ENCODE results near the gene PDE4D. TPM values are rescaled to one million over a fixed set of nuclear protein-coding genes. Genes with fewer than 3 reads are reported as not detected.

PDE4D gene
- total and polyA plus RNA-seq, 10 of the 15 experiments (the other 5 are each of a cell fraction or from before 2014, with no cell fraction given) = 0.87 to 4.1 (median 2.2) TPM

- no peak for FAIRE-seq
- Histone ChIP-seq H3K27ac (ENCODE audit: control insufficient read depth, insufficient read depth) (no peak overlapping the region), H3K9ac (ENCODE audit: control insufficient read depth, insufficient read depth, low read length) (no peak overlapping the region), H3K36me3 (ENCODE audit: control insufficient read depth in 2 of 2, insufficient read depth in 2 of 2, low read length in 1 of 2) (no peaks in the 10 kb centered on the region), H3K4me1 (ENCODE audit: control insufficient read depth, insufficient read depth, low read length) (no peaks in the 10 kb centered on the region), H2AFZ (ENCODE audit: control insufficient read depth, low read depth, low read length) (no peak overlapping the region), H3K79me2 (ENCODE audit: control insufficient read depth, insufficient read depth, low read length) (no peaks in the 10 kb centered on the region), H3K9me3 (replicated peaks; ENCODE audit: control insufficient read depth, insufficient read depth, low read length) (no peaks in the 10 kb centered on the region), H3K27me3 (replicated peaks in 1 of 2; ENCODE audit: control insufficient read depth in 2 of 2, insufficient read depth in 2 of 2, low read length in 1 of 2) (no peaks in the 10 kb centered on the region), H4K20me1 (ENCODE audit: control insufficient read depth, insufficient read depth) (no peaks in the 10 kb centered on the region), H3K4me2 (ENCODE audit: control insufficient read depth, insufficient read depth) (no peak overlapping the region), H3K4me3 (no peak overlapping the region)
- ChIA-PET POLR2A (no interaction called here), SMC1A (ENCODE audit: uncharacterized antibody, unreplicated experiment) (no interaction called here), CTCF (no interaction called here), RAD21 (ENCODE audit: unreplicated experiment) (no interaction called here)
- ATAC-seq = no peak
- WGBS (ENCODE audit: insufficient coverage, insufficient replicate concordance, low lambda C conversion rate, missing lambda C conversion rate) = 10% methylated on average over 2 of the region's 2 CpGs
- no TSS peak for BruUV-seq (replicated peaks)
- no peak for DNase-seq (ENCODE audit: low read depth, low spot score)
- intact Hi-C loops (cut with micrococcal nuclease; ENCODE audit: unreplicated experiment) (no loop called here), in situ Hi-C loops (cut with MboI) (no loop called here)
- no peak for TF ChIP-seq SUZ12 (IDR thresholded peaks at IDR 0.05; ENCODE audit: unreplicated experiment)
- TF ChIP-seq POLR2AphosphoS5 (IDR thresholded peaks at IDR 0.05; ENCODE audit: low read length) = no peak
- TF ChIP-seq SKIL (IDR thresholded peaks at IDR 0.05; ENCODE audit: low read depth, poor library complexity, severe bottlenecking) = no peak
- no peak for TF ChIP-seq KDM1A (IDR thresholded peaks at IDR 0.05; ENCODE audit: borderline replicate concordance)
- TF ChIP-seq, protein P1, sequence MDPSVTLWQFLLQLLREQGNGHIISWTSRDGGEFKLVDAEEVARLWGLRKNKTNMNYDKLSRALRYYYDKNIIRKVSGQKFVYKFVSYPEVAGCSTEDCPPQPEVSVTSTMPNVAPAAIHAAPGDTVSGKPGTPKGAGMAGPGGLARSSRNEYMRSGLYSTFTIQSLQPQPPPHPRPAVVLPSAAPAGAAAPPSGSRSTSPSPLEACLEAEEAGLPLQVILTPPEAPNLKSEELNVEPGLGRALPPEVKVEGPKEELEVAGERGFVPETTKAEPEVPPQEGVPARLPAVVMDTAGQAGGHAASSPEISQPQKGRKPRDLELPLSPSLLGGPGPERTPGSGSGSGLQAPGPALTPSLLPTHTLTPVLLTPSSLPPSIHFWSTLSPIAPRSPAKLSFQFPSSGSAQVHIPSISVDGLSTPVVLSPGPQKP (IDR thresholded peaks at IDR 0.05; ENCODE audit: low read depth, low read length) = no peak
- TF ChIP-seq, protein P2, sequence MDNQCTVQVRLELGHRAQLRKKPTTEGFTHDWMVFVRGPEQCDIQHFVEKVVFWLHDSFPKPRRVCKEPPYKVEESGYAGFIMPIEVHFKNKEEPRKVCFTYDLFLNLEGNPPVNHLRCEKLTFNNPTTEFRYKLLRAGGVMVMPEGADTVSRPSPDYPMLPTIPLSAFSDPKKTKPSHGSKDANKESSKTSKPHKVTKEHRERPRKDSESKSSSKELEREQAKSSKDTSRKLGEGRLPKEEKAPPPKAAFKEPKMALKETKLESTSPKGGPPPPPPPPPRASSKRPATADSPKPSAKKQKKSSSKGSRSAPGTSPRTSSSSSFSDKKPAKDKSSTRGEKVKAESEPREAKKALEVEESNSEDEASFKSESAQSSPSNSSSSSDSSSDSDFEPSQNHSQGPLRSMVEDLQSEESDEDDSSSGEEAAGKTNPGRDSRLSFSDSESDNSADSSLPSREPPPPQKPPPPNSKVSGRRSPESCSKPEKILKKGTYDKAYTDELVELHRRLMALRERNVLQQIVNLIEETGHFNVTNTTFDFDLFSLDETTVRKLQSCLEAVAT (IDR thresholded peaks at IDR 0.05) = no peak
- no peak for TF ChIP-seq MEF2A (IDR thresholded peaks at IDR 0.05; ENCODE audit: insufficient read depth, low read depth, low read length)
- no peak for TF ChIP-seq BACH1 (IDR thresholded peaks at IDR 0.05; ENCODE audit: borderline replicate concordance)
- TF ChIP-seq HDAC6 (IDR thresholded peaks at IDR 0.05; ENCODE audit: unreplicated experiment) = no peak
- TF ChIP-seq MEF2B (IDR thresholded peaks at IDR 0.05; ENCODE audit: partially characterized antibody, poor library complexity, severe bottlenecking) = no peak
- no peak for TF ChIP-seq SMARCA5 (IDR thresholded peaks at IDR 0.05)
- TF ChIP-seq SRF (IDR thresholded peaks at IDR 0.05; ENCODE audit: low read depth in 2 of 2, low read length in 2 of 2) = no peak
- TF ChIP-seq JUNB (IDR thresholded peaks at IDR 0.05) = no peak
- no peak for TF ChIP-seq BRCA1 (IDR thresholded peaks at IDR 0.05; ENCODE audit: low read depth, low read length)
- no peak for TF ChIP-seq RUNX3 (IDR thresholded peaks at IDR 0.05; ENCODE audit: low read length)
- TF ChIP-seq MAX (IDR thresholded peaks at IDR 0.05; ENCODE audit: low read depth, low read length) = no peak
- TF ChIP-seq EED (IDR thresholded peaks at IDR 0.05; ENCODE audit: low read depth) = no peak
- TF ChIP-seq BMI1 (IDR thresholded peaks at IDR 0.05; ENCODE audit: borderline replicate concordance) = no peak
- TF ChIP-seq LARP7 (IDR thresholded peaks at IDR 0.05) = no peak
Measured at GRCh38 chr5:59428391-59428790, 465.1 kb downstream of the PDE4D start.

All from GM12878 (cell line).